ENCODE data around the gene LUZP1. TPM values are rescaled to one million over a fixed set of nuclear protein-coding genes. Genes with fewer than 3 reads are reported as not detected.

The LUZP1 gene
- total RNA-seq, 2 donors from 2014 or later, result 43.5 to 49.4 TPM

DNA sequence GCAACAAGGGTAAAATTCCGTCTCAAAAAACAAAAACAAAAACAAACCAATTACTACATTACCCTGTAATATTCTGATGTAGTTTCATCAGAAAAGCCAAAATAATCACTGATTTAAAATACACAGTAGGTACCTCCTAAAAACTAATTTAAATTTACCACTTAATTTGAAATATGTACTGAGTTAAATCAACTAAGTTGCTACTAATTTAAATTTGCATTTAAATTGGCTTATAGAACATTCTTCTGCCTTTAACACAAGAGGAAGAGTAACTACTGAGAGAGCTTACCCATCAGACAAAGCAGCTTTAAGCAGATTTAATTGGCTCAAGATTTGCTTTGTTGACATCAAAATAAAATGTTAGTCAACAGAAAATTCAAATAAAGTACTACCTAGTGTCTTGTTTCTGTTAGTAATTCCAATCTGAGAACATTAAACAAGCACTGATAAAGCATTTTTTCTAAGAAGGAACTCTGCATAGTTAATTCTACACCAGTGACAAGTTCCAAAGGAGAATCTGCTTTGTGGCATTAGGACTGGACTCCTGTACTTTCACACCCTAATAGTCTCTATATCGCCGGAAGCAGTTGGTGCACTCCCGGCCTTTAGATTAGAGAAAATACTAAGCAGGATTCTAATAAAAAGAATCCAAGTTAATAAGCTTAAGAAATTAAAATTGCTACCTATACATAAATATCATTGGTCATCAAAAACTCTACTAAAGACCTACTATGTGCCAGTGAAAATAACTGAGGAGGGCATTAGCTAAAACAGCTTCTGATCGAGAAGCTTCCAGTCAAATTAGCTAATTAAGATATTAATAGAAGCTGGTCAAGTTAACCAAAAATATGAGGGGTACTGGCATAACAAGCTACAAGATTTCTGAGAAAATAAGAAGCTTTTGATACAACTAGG is 8.4 kb downstream of the LUZP1 start:
- Histone ChIP-seq H3K27me3 (ENCODE audit: control insufficient read depth, insufficient read depth, low read length, poor library complexity, severe bottlenecking) (no peaks in the 10 kb centered on the region), H3K4me3 (ENCODE audit: low read length) (no peak overlapping the region), H3K9me3 (ENCODE audit: control insufficient read depth, low read length) (no peaks in the 10 kb centered on the region), H3K9ac (ENCODE audit: extremely low read depth, low read length, poor library complexity, severe bottlenecking) (no peak overlapping the region), H3K4me1 (ENCODE audit: control insufficient read depth, insufficient read depth, low read length) (no peaks in the 10 kb centered on the region), H3K27ac (ENCODE audit: low read depth, low read length) (no peak overlapping the region), H3K36me3 (ENCODE audit: control insufficient read depth, insufficient read depth, low read length) (peaks cover 3% of the 10 kb centered on the region)
- TF ChIP-seq, protein P1, sequence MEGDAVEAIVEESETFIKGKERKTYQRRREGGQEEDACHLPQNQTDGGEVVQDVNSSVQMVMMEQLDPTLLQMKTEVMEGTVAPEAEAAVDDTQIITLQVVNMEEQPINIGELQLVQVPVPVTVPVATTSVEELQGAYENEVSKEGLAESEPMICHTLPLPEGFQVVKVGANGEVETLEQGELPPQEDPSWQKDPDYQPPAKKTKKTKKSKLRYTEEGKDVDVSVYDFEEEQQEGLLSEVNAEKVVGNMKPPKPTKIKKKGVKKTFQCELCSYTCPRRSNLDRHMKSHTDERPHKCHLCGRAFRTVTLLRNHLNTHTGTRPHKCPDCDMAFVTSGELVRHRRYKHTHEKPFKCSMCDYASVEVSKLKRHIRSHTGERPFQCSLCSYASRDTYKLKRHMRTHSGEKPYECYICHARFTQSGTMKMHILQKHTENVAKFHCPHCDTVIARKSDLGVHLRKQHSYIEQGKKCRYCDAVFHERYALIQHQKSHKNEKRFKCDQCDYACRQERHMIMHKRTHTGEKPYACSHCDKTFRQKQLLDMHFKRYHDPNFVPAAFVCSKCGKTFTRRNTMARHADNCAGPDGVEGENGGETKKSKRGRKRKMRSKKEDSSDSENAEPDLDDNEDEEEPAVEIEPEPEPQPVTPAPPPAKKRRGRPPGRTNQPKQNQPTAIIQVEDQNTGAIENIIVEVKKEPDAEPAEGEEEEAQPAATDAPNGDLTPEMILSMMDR (conservative IDR thresholded peaks at IDR 0.05), result no peak
- Mint-ChIP-seq H3K4me1 (peaks cover 5% of the 10 kb centered on the region), H3K27me3 (ENCODE audit: insufficient read depth) (no peaks in the 10 kb centered on the region), H3K9me3 (no peaks in the 10 kb centered on the region), H3K36me3 (ENCODE audit: low read depth) (no peaks in the 10 kb centered on the region), H3K4me3 (no peak overlapping the region), H3K27ac (no peak overlapping the region)
- 93 to 100% methylated on average over 1 to 5 of the region's 5 CpGs for WGBS, 2 experiments (ENCODE audit: insufficient coverage in 1 of 2, insufficient read length in 1 of 2)
- DNase-seq, result no peak

DNA sequence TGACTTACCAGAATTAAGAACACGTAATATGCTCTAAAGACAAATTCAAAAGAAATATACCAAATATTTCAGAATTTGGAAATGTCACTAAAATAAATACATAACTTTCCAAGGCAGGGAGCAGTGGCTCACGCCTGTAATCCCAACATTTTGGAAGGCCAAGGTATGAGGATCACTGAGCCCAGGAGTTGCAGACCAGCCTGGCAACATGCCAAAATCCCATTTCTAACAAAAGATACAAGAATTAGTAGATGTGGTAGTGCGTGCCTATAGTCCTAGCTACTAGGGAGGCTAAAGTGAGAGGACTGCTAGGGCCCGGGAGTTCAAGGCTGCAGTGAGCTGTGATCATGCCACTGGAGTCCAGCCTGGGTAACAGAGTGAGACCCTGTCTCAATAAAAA is 11.7 kb downstream of the LUZP1 start:
- no peak for DNase-seq
- Mint-ChIP-seq H3K9me3 (no peaks in the 10 kb centered on the region), H3K27ac (no peak overlapping the region), H3K4me3 (no peak overlapping the region), H3K4me1 (peaks cover 7% of the 10 kb centered on the region), H3K36me3 (ENCODE audit: low read depth) (peaks cover 3% of the 10 kb centered on the region), H3K27me3 (ENCODE audit: insufficient read depth) (no peaks in the 10 kb centered on the region)
- Histone ChIP-seq H3K9me3 (ENCODE audit: control insufficient read depth, low read length) (no peaks in the 10 kb centered on the region), H3K27me3 (ENCODE audit: control insufficient read depth, insufficient read depth, low read length, poor library complexity, severe bottlenecking) (no peaks in the 10 kb centered on the region), H3K36me3 (ENCODE audit: control insufficient read depth, insufficient read depth, low read length) (no peaks in the 10 kb centered on the region), H3K9ac (ENCODE audit: extremely low read depth, low read length, poor library complexity, severe bottlenecking) (no peak overlapping the region), H3K4me1 (ENCODE audit: control insufficient read depth, insufficient read depth, low read length) (no peaks in the 10 kb centered on the region), H3K27ac (ENCODE audit: low read depth, low read length) (no peak overlapping the region), H3K4me3 (ENCODE audit: low read length) (no peak overlapping the region)
- WGBS, 2 experiments (ENCODE audit: insufficient coverage in 1 of 2, insufficient read length in 1 of 2), result 96 to 100% methylated on average over 4 of the region's 4 CpGs
- TF ChIP-seq, protein P1 (conservative IDR thresholded peaks at IDR 0.05), result no peak

DNA sequence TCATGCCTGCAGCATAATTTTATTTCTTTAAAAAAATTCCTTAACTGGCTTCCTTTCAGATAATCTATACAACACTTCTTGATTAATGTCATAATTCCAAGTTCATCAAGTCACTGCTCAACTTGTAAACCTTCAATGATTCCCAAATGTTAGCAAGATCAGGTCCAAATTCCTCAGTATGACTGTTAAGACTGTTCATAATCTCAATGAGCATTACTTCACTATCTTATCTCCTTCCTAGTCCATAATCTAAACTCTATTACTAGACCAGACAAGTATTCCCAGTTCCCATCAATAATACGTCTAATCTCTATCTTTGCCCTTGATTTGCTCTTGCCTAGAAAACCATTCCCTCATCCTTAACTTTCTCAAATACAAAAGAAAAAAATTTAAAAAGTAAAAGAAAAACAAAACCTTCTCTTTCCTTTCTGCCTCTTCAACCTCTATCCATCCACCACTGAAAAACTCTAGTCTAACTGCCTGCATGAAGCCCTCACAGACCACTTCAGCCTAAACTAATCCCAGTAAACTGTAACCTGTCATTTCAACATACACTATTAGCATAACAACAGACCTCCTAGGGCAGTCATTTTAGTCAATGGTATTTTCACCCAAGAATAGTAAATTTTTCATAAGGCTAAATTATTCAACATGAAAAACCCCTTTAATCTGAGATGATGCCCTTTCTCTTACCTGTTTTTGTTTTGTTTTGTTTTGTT is 15.5 kb downstream of the LUZP1 start:
- no peaks in the 10 kb centered on the region for H3K9me3 ChIP-seq (ENCODE audit: control insufficient read depth, low read length)
- 86 to 100% methylated on average over 1 of the region's 1 CpG for WGBS, 2 experiments (ENCODE audit: insufficient coverage in 1 of 2, insufficient read length in 1 of 2)
- peaks cover 3% of the 10 kb centered on the region for H3K36me3 Mint-ChIP-seq (ENCODE audit: low read depth)
- H3K27ac Mint-ChIP-seq, result no peak overlapping the region
- no peaks in the 10 kb centered on the region for H3K4me1 ChIP-seq (ENCODE audit: control insufficient read depth, insufficient read depth, low read length)
- DNase-seq, result no peak
- H3K4me3 ChIP-seq (ENCODE audit: low read length), result no peak overlapping the region
- no peak overlapping the region for H3K4me3 Mint-ChIP-seq
- no peak overlapping the region for H3K27ac ChIP-seq (ENCODE audit: low read depth, low read length)
- TF ChIP-seq, protein P1 (conservative IDR thresholded peaks at IDR 0.05), result no peak
- H3K4me1 Mint-ChIP-seq, result peaks cover 5% of the 10 kb centered on the region
- H3K36me3 ChIP-seq (ENCODE audit: control insufficient read depth, insufficient read depth, low read length), result peaks cover 4% of the 10 kb centered on the region
- H3K27me3 Mint-ChIP-seq (ENCODE audit: insufficient read depth), result no peaks in the 10 kb centered on the region
- no peak overlapping the region for H3K9ac ChIP-seq (ENCODE audit: extremely low read depth, low read length, poor library complexity, severe bottlenecking)
- no peaks in the 10 kb centered on the region for H3K9me3 Mint-ChIP-seq
- H3K27me3 ChIP-seq (ENCODE audit: control insufficient read depth, insufficient read depth, low read length, poor library complexity, severe bottlenecking), result no peaks in the 10 kb centered on the region
